Stromal cell of bone marrow (primary cell): ENCODE measurements around the gene CRYBB1.
"Not testable (repeated sequence)": the region's sequence is repeated elsewhere in the genome, so short reads cannot be mapped to it uniquely, and the experiment has no call there.

Experiments used
- DNase-seq: peaks from one replicate; pipeline ENCODE4 v3.0.0-alpha.2; 2012; ENCODE audit warnings: low read depth

The CRYBB1 gene

DNA sequence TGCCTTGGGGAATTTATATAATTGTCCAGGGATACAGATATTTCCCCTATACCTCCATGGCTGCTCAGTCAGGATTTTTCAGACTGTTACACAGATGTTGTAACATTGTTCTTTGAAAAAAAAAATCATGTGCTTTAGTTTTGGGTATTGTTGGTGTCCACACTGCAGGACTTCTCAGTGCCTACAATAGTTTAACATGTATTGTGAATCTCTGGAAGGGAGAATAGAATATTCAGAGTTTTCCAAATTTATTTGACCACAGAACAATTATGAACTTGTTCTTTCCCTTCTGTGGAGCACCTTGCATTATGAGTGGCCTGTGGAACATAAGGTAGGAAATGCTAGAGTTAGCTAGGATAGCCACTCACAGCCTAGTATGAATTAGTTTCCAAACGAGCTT lies 18.5 kb upstream of the CRYBB1 start:
- DNase-seq = no peak

DNA sequence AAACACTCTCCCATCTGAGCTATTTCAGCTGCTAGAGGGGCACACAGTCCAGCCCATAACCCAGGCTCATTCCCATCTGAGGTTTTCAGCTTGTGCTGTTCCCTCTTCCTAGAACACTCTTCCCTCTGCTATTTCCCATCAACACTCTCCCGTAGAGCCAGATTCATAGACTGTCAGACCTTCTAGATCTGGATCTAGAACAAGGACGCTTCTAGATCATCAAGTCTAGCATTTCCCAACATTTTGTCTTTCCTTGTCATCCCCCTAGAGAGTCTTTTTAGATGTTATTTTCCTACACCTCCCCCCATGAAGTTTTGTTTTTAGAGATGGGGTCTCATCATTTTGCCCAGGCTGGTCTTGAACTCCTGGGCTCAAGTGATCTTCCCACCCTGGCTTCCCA lies 17.3 kb upstream of the CRYBB1 start:
- DNase-seq = no peak

DNA sequence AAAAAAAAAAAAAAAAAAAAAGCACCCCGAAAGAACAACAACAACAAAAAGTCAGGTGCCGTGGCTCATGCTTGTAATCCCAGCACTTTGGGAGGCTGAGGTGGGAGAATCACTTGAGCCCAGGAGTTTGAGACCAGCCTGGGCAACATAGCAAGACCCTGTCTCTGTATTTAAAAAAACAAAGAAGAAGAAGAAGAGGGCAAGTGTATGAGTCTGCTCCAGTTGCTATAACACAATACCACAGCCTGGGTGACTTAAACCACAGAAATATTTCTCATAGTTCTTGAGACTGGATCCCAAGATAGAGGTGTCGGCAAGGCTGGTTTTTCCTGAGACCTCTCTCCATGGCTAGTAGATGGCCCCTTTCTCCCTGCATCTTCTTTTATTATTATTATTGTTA lies 16.4 kb upstream of the CRYBB1 start:
- DNase-seq = no peak

DNA sequence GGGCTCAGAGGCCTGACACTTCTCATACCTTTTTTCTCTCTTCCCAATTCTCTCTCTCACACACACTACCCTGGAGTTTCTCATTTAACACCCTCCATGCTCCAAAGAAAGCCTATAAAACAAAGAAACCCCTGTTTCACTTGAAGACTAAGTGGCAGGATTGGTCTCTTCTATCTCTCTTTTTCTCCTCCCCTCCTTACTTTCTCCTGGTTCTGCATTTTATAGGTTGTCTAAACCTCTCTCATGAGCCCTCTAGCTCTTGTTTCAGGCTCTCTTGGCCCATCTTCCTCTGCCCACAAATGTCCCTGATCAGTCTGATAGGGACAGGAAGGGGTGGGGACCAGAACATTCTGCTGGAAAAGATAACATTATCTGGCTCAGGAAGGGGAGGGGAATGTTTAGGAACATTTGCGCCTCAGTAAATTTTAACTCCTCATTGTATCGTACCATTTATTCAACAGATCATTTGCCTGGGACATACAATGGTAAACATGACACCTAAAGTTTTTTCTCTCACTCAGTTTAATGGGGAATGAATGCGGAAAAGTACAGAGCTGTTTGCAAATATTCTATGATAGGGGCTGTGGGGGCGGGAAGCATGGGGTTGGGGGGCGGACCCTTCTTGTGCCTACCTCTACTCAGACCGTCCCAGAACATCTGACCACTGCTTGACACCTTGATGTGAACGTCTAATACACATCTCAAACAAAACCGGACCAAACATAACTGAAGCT lies 14.8 kb upstream of the CRYBB1 start:
- DNase-seq = no peak

DNA sequence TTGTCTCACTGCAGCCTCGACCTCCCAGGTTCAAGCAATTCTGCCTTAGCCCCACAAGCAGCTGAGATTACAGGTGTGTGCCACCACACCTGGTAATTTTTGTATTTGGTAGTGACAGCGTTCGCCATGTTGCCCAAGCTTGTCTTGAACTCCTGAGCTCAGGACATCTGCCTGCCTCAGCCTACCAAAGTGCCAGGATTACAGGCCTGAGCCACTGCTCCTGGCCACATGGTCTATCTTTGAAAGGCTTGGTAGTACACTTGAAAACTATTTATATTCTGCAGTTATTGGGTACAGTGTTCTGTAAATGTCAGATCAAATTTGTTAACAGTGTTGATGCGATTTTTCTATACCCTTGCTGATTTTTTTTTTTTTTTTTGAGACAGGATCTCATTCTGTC lies 13.5 kb upstream of the CRYBB1 start:
- DNase-seq = no peak

DNA sequence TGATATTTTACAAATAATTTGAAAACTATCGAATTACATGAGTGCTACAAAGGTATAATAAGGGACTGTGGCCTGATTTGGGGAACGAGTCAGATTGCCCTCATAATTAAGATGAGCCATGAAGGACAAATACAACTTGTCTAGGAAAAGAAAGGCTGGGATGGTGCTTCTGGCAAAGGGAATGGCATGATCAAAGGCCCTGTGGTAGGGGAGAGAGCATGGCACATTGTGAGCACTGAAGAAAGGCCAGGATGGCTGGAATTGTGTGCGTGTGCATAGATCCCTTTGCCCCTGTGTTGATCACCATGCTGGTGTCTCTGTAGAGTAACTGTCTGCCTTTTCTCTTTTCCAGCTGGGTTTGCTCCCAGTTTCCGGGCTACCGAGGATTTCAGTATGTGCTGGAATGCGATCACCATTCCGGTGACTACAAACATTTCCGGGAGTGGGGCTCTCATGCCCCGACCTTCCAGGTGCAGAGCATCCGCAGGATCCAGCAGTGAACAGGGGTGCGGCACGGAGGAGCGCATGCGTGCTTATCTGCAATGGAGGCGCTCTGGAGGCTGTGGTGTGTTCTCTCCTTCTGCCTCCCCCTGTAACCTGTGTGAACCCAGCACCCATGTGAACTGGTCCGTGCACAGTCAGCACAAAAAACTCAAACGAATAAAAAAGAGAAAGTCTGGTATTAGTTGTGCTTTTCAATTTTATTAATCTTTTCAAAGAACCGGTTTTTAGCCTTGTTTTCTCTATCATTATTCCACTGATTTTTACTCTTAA lies 12.3 kb upstream of the CRYBB1 start:
- no peak for DNase-seq

DNA sequence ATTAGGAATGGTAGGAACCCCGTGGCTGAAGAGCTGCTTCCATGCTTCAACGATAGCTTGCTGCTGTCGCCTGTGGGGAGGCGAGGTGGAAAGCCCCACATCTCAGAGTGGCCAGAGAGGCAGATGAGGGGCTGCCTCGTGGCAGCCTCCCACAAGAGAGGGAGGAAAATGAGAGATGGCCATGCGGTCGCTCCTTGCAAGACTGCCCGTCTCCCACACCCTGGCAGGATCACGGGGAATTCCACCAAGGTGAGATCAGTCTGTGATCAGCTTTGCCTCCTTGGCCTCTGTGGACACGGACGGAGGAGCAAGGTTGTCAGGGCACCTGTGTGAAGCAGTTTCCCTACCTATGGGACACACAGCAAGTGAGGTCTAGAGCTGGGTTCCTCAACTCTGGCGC lies 7.0 kb upstream of the CRYBB1 start:
- no peak for DNase-seq

DNA sequence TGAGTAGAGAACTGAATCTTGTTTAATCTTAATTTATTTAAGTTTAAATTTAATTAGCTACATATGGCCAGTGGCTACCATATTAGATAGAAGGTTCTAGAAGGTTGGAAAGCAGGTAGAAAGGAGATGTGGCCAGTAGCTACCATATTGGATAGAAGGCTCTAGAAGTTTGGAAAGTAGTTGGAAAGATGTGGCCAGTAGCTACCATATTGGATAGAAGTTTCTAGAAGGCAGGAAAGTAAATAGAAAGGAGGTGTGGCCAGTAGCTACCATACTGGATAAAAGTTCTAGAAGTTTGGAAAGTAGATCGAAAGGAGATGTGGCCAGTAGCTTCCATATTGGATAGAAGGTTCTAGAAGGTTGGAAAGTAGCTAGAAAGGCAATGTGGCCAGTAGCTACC lies 6.2 kb upstream of the CRYBB1 start:
- no peak for DNase-seq

DNA sequence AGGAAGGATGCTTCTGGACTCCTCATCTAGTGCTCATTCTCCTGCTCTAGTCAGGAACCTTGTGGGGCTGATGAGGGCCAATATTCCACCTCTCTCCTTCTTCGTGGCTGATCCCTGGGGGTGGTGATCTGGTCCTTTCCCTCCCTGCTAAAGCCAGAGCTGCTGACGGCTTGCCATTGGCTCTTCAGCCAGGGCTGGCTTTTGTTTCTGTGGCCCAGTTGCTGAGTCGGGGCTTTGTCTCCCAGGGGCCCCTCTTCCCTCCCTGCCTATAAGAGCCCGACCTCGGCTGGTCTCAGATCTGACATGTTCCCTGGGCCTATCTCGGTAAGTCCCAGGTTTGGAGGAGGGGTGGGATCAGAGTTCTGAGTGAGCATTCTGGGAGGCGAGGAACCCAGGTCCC lies 3.8 kb upstream of the CRYBB1 start, which contains the start of gene CRYBA4:
CRYBA4 (plus strand) TSS at position 301 of the 400 bp plus-strand sequence. CDS start 634 bp downstream, outside the sequence.
- no peak for DNase-seq

DNA sequence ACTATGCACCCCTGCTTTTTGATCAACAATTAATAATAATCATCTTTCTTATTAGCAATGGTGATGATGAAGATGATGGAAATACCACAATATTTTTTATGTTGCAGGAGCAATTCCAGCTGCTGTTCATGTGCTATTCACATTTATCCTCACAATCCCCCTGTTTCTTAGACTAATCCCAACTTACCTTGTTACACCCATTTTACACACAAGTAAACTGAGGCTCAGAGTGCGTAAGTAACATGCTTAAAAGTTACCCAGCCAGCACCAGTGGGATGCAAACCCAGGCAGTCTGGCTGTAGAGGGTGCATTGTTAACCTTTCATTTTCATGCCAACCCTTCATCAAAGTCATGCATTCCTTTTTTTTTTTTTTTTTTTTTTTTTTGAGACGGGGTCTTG lies 2.4 kb upstream of the CRYBB1 start:
- no peak for DNase-seq

DNA sequence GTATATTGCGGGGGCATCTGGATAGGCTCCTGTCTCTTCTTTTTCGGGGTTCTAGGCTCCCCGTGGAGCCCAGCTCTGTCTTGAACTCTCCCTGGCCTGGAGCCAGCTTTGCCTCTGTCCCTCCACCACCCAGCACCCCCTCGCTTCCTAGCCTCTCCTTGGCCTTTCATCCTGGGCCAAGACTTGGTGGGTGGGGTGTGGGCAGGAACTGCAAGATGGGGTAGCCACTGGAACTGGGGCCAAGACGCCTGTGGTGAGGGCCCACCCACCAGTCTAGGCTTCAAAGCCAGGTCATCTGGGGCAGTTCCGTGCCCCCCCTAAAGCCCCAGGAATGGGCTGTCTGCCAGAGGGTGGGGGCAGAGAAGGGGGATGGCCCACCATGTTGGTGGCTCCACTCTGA lies 1.7 kb upstream of the CRYBB1 start:
- no peak for DNase-seq

DNA sequence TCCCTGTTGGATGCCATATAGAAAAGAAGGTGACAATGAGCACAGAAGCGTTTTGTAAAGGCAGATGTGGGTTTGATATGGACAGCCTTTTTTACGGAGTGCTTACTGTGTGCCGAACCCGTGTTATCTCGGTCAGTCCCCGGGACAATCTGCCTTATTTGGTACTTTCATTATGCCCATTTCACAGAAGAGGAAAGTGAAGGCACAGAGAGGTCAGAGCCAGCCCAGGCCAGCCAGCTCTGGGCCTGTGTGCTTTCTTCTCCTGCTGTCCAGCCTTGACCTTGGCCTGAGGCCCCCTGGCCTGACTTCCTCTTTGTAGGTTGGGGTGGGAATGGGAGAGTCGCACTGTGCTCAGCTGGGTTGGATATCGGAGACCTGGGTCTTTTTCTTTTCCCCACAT lies 628 bp upstream of the CRYBB1 start:
- no peak for DNase-seq

DNA sequence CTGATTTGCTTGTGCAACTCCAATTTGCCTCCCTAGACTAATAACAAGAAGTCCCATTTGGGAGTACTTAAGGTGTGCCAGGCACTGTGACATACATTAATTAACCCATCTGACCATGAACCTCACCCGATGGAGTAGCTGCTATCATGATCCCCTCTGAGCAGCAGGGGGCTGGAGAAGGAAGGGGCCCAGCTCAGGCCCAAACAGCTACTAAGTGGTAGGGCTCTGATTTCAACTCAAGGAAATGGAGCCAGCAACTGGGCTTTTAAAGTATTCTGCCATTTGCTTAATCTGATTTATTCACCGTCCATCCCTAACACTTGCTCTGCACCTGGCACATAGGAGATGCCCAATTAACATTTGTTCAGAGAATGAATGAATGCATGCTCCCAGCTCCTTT lies 1.2 kb downstream of the CRYBB1 start:
- DNase-seq = no peak

DNA sequence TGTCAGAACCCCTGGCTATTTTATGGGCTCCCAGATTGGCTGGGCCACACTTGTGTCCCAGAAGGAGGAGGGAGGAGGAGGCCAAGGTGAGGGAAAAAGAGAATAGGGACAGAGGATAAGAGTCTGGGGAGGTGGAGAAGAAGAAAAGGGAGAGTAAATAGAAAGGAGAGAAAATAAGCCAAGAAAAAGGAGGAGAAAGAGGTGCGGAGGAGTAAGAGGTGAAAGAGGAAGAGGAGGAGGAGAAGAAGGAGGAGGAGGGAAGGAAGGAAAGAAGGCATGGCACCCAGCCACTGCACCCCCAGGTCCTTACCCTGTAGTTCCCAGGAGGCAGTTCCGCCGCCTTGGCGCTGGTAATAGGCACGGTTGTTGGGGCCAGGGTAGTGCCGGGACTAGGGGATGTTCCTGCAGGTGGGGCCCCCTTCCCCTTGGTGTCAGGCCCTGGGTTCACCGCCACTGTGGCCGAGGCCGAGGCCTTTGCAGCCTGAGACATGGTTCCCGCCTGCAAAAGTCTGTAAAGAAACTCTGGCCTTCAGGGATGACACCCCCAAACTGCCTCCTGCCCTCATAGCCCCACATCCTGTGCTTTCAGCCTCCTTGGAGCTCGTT lies 1.9 kb downstream of the CRYBB1 start:
- DNase-seq = no peak

DNA sequence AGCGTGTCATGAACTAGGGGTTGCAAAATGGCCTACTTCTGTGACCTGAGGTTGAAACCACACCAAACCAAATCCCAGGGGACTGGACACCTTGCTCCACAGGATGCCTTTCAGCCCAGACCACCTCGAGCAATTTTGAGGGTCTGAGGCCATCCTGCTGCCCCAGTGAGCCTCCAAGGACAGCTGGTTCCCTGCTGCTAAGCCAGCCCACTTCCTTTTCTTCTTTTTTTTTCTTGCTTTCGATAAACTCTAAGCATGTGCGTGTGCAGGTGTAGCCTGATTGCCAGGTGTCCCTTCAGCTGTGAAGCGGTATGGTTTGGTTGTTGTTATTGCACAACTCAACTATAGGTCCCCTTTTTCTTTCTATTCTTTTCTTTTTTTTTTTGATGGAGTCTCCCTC lies 2.7 kb downstream of the CRYBB1 start:
- no peak for DNase-seq

DNA sequence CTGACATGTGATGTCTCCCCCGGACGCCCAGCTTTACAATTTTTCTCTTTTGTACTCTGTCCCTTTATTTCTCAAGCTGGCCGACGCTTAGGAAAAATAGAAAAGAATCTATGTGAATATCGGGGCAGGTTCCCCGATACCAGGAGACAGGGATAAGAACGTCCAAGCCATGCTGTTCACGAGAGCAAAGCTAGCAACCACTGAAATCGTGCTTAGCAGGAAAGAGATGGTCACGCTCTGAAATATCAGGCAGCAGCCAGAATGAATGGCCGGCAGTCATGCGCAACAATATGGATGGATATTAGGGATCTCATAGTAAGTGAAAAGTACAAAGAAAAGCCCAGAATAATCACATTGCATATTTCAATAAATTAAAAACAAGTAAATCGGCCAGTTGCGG lies 3.5 kb downstream of the CRYBB1 start:
- DNase-seq = no peak

DNA sequence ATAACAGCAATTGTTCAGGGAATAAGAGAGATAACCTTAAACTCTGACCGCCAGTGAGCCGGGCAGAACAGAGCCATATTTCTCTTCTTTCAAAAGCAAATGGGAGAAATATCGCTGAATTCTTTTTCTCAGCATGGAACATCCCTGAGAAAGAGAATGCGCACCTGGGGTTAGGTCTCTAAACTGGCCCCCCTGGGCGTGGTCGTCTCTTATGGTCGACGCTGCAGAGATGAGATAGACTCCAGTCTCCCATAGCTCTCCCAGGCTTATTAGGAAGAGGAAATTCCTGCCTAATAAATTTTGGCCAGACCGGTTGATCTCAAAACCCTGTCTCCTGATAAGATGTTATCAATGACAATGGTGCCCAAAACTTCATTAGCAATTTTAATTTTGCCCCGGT lies 4.1 kb downstream of the CRYBB1 start:
- DNase-seq = not testable (repeated sequence)

DNA sequence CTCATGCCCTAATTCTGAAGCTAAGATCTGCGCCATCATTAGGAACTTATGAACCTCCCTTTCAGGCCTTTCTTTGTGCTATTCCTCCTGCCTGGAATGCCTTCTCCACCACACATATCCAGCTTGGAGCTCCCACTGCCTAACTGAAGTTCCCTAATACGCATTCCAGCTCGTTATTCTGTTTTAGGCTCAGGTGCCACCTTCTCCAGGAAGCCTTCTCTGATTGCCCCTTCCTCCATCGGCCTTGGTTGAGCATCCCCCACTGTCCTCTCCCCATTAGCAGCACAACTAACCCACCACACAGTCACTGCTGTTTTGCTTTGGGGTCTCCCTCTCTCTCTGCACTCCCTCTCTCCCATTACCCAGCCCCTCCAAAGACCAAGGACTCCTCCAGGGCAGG lies 5.2 kb downstream of the CRYBB1 start:
- no peak for DNase-seq

DNA sequence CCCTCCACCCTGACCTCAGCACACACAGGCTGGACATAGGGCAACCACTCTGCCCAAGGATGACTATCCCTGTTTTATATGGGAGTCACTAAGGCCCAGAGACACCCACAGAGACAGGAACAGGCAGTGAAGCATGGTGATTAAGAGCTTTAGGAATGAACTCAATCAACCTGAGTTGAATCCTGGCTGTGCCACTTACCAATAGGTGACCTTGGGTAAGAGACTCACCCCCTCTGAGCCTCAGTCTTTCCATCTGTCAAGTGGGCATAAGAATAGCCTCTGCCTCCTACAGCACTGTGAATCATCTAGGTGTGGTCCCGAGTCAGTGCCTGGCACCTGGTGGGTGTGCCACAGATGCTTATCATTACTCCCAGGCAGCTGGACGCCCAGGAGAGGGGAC lies 6.8 kb downstream of the CRYBB1 start:
- no peak for DNase-seq

DNA sequence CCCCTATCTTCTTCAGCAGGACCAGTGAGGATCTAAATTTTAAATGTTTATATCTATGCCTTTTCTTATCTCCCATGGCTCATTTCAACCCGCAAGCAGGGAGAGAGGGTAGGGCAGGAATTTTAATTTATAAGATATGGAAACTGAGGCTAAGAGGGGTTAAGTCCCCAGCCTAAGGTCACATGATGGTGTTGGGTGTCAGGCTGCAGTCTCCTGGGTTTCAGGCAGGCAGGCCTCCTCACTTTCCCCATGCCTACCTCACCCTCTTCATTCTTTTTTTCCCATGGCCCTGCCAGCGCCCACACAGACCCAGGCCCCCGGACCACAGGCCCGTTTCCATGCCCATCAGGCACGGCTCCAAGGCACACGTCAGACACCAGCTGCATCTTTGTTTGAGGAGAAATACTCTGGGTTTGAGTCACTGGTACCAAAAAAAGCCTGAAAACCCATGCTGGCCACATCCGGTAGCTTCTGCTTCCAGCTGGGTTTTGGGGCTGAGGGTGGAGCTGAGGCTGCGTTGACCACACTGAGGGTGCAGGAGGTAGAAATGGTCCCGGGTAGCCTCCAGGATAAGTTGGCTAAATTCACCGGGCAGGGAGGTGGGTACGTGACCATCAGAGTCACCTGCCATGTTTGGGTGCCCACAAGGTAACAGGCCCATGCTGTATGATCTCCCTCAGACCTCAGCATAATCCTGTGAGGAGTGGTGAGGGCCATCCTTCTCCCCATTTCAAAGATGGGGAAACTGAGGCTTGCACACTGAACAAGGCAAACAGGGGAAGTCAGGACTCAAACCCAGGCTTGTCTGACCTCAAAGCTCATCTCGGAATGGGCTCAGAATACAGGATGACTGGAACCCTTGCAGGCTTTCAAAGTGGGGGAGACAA lies 7.5 kb downstream of the CRYBB1 start:
- peak; percentile 90 for DNase-seq

DNA sequence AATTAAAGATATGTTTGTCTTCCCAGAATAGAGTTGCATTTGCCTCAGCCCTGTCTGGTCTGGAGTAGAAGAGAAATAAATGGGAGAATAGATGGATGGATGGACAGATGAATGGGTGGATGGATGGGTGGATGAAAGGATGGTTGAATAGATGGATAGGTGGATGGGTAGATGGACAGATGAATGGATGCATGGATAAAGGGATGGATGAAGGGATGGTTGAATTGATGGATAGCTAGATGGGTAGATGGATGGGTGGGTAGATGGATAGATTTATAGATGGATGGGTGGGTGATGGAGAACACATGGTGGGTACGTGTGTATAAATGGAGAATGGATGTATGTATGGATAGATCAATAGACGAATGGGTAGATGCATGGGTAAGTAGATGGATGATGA lies 8.5 kb downstream of the CRYBB1 start:
- DNase-seq = no peak

DNA sequence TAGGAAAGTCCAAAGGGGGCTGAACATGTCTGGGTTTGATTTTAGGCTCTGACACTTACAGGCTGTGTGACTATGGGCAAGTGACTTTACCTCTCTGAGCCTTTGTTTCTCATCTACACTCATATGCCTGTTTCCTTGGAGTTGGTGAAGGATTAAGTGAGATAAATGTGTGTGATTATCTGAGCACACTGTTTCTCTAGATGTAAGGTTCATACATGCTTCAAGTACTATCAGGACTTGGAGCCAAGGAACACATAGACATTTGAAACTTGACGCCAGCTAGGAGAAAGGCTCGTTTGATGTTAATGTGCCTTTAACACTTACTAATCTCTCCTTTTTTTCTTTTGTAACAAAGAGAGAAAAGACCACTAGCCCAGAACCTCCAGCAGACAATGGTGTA lies 9.7 kb downstream of the CRYBB1 start:
- no peak for DNase-seq
